Trophoblast cell (in vitro differentiated cells and primary cell): Measurements from ENCODE around the gene SYNGR3.
"Not testable (repeated sequence)": the region's sequence is repeated elsewhere in the genome, so short reads cannot be mapped to it uniquely, and the experiment has no call there.

ENCODE experiments used
- DNase-seq, 2 donors: peaks; one replicate each; pipeline ENCODE4 v3.0.0-alpha.2; 2016
- H2AFZ ChIP-seq: 2 replicates; pipeline ENCODE4 v1.6.1; 2013; ENCODE audit warnings: low read length, moderate library complexity, mild to moderate bottlenecking; ENCODE audit not compliant: insufficient read depth, poor library complexity
- H2AK5ac ChIP-seq: 2 replicates; pipeline ENCODE4 v1.6.1; 2013; ENCODE audit warnings: mild to moderate bottlenecking, low read length
- H2BK120ac ChIP-seq: 2 replicates; pipeline ENCODE4 v1.6.1; 2013; ENCODE audit warnings: low read length, mild to moderate bottlenecking, moderate library complexity; ENCODE audit not compliant: insufficient read depth, poor library complexity
- H2BK12ac ChIP-seq: 2 replicates; pipeline ENCODE4 v1.6.1; 2013; ENCODE audit warnings: mild to moderate bottlenecking, low read length, moderate library complexity
- H2BK5ac ChIP-seq: 2 replicates; pipeline ENCODE4 v1.6.1; 2013; ENCODE audit warnings: low read length, low read depth, moderate library complexity, mild to moderate bottlenecking; ENCODE audit not compliant: poor library complexity
- H3K14ac ChIP-seq: 2 replicates; pipeline ENCODE4 v1.6.1; 2013; ENCODE audit warnings: mild to moderate bottlenecking, low read length
- H3K18ac ChIP-seq: 2 replicates; pipeline ENCODE4 v1.6.1; 2013; ENCODE audit warnings: mild to moderate bottlenecking, low read length
- H3K23ac ChIP-seq: 2 replicates; pipeline ENCODE4 v1.6.1; 2013; ENCODE audit warnings: low read length
- H3K27ac ChIP-seq: 2 replicates; pipeline ENCODE4 v1.5.1; 2013; ENCODE audit warnings: low read depth, mild to moderate bottlenecking, inconsistent platforms, low read length, moderate library complexity
- H3K27me3 ChIP-seq: 2 replicates; pipeline ENCODE4 v1.6.1; 2013; ENCODE audit warnings: inconsistent platforms, mild to moderate bottlenecking, low read length, moderate library complexity; ENCODE audit not compliant: insufficient read depth
- H3K36me3 ChIP-seq, 2 experiments: 1 replicate in 1 of 2; 2 replicates in 1 of 2; pipeline ENCODE4 v1.6.1; 2013; ENCODE audit warnings: low read length in 2 of 2, mild to moderate bottlenecking in 2 of 2, moderate library complexity in 1 of 2; ENCODE audit not compliant: insufficient read depth in 2 of 2, control insufficient read depth in 1 of 2
- H3K4ac ChIP-seq: 2 replicates; pipeline ENCODE4 v1.6.1; 2013; ENCODE audit warnings: low read depth, mild to moderate bottlenecking, low read length, moderate library complexity
- H3K4me1 ChIP-seq, 2 experiments: 1 replicate in 1 of 2; 2 replicates in 1 of 2; pipeline ENCODE4 v1.6.1; 2013; ENCODE audit warnings: low read length in 2 of 2, mild to moderate bottlenecking in 2 of 2, moderate library complexity in 1 of 2; ENCODE audit not compliant: insufficient read depth in 2 of 2, control insufficient read depth in 1 of 2
- H3K4me2 ChIP-seq: 2 replicates; pipeline ENCODE4 v1.6.1; 2013; ENCODE audit warnings: inconsistent platforms, mild to moderate bottlenecking, low read length, moderate library complexity
- H3K4me3 ChIP-seq: 2 replicates; pipeline ENCODE4 v1.5.1; 2013; ENCODE audit warnings: mild to moderate bottlenecking, low read depth, low read length, inconsistent platforms
- H3K79me1 ChIP-seq: one replicate; pipeline ENCODE4 v1.6.1; 2013; ENCODE audit warnings: low read length
- H3K79me2 ChIP-seq: 2 replicates; pipeline ENCODE4 v1.6.1; 2013; ENCODE audit warnings: low read length, mild to moderate bottlenecking; ENCODE audit not compliant: control insufficient read depth, insufficient read depth, poor library complexity
- H3K9ac ChIP-seq: 2 replicates; pipeline ENCODE4 v1.6.1; 2013; ENCODE audit warnings: mild to moderate bottlenecking, low read length
- H3K9me3 ChIP-seq: 2 replicates; pipeline ENCODE4 v1.6.1; 2013; ENCODE audit warnings: low read depth, mild to moderate bottlenecking, control low read depth, inconsistent platforms, low read length; ENCODE audit not compliant: insufficient read depth
- H4K12ac ChIP-seq: 2 replicates; pipeline ENCODE4 v1.6.1; 2013; ENCODE audit warnings: low read depth, mild to moderate bottlenecking, low read length, moderate library complexity
- H4K8ac ChIP-seq: 2 replicates; pipeline ENCODE4 v1.6.1; 2013; ENCODE audit warnings: low read depth, mild to moderate bottlenecking, low read length, moderate library complexity
- H4K91ac ChIP-seq: one replicate; pipeline ENCODE4 v1.6.1; 2013; ENCODE audit warnings: low read depth, mild to moderate bottlenecking, low read length, moderate library complexity
- WGBS: extraction: QIAGEN DNeasy Blood & Tissue Kit; methylation state at CpG from one replicate; pipeline ENCODE4 v1.1.7; 2013; ENCODE audit warnings: missing lambda C conversion rate; ENCODE audit not compliant: insufficient read length, insufficient coverage; ENCODE audit errors: extremely low coverage; 5-methylcytosine and 5-hydroxymethylcytosine counted together

Gene SYNGR3

GRCh38 chr16:1961651-1962067, 28.1 kb upstream of the SYNGR3 start:
- H3K4me1 ChIP-seq, result peaks cover 6 to 15% of the 10 kb centered on the region in 2 experiments
- no peak overlapping the region for H3K18ac ChIP-seq
- H3K79me1 ChIP-seq, result peaks cover 16% of the 10 kb centered on the region
- DNase-seq, result no peak
- H3K14ac ChIP-seq, result no peak overlapping the region
- H3K27ac ChIP-seq, result no peak overlapping the region
- no peak overlapping the region for H2BK5ac ChIP-seq
- H2AFZ ChIP-seq, result no peak overlapping the region
- no peak overlapping the region for H4K91ac ChIP-seq
- no peak overlapping the region for H3K9ac ChIP-seq
- no peaks in the 10 kb centered on the region for H3K9me3 ChIP-seq
- H4K8ac ChIP-seq, result no peak overlapping the region
- no peak overlapping the region for H3K4ac ChIP-seq
- H3K23ac ChIP-seq, result no peak overlapping the region
- no peak overlapping the region for H2BK12ac ChIP-seq
- H3K79me2 ChIP-seq, result peaks cover 25% of the 10 kb centered on the region
- no peak overlapping the region for H2BK120ac ChIP-seq
- no peaks in the 10 kb centered on the region for H3K27me3 ChIP-seq
- H3K4me3 ChIP-seq, result no peak overlapping the region
- no CpG with 5 or more reads among the region's 6 CpGs for WGBS
- no peak overlapping the region for H4K12ac ChIP-seq
- H3K36me3 ChIP-seq, result peaks cover 23 to 28% of the 10 kb centered on the region in 2 experiments
- H2AK5ac ChIP-seq, result no peak overlapping the region
- no peak overlapping the region for H3K4me2 ChIP-seq

- H2BK5ac ChIP-seq, H3K14ac ChIP-seq, H2AFZ ChIP-seq, H2AK5ac ChIP-seq, H3K23ac ChIP-seq, H4K8ac ChIP-seq, DNase-seq, H3K27ac ChIP-seq, H2BK120ac ChIP-seq, H4K91ac ChIP-seq, H3K18ac ChIP-seq, H3K9me3 ChIP-seq, H4K12ac ChIP-seq, H2BK12ac ChIP-seq, H3K27me3 ChIP-seq, H3K4ac ChIP-seq: not testable (repeated sequence)
- Histone ChIP-seq H3K4me2 (peak overlapping the region; percentile 57), H3K79me2 (peaks cover 25% of the 10 kb centered on the region), H3K79me1 (peaks cover 16% of the 10 kb centered on the region), H3K36me3 (peaks cover 23 to 28% of the 10 kb centered on the region in 2 experiments), H3K9ac (peak overlapping the region; percentile 79), H3K4me3 (peak overlapping the region; percentile 25), H3K4me1 (peaks cover 6 to 15% of the 10 kb centered on the region in 2 experiments)
- WGBS, result no CpG with 5 or more reads among the region's 37 CpGs
Observed at GRCh38 chr16:1962161-1963153, 27.3 kb upstream of the SYNGR3 start.

- H3K9ac ChIP-seq, result peak overlapping the region; percentile 62
- peak overlapping the region; percentile 69 for H4K91ac ChIP-seq
- no peak overlapping the region for H3K23ac ChIP-seq
- H3K4me3 ChIP-seq, result peak overlapping the region; percentile 93
- no peaks in the 10 kb centered on the region for H3K27me3 ChIP-seq
- H3K4ac ChIP-seq, result peak overlapping the region; percentile 87
- H3K79me2 ChIP-seq, result peaks cover 25% of the 10 kb centered on the region
- no CpG with 5 or more reads among the region's 44 CpGs for WGBS
- no peak overlapping the region for H3K18ac ChIP-seq
- no peak overlapping the region for H2AFZ ChIP-seq
- no peak overlapping the region for H2BK5ac ChIP-seq
- peaks cover 23 to 28% of the 10 kb centered on the region in 2 experiments for H3K36me3 ChIP-seq
- peak overlapping the region; percentile 47 for H3K14ac ChIP-seq
- H2BK12ac ChIP-seq, result no peak overlapping the region
- no peaks in the 10 kb centered on the region for H3K9me3 ChIP-seq
- peak; percentile 22 to 65 for DNase-seq
- no peak overlapping the region for H4K12ac ChIP-seq
- peak overlapping the region; percentile 80 for H3K27ac ChIP-seq
- peaks cover 14% of the 10 kb centered on the region for H3K79me1 ChIP-seq
- peak overlapping the region; percentile 94 for H3K4me2 ChIP-seq
- H2BK120ac ChIP-seq, result no peak overlapping the region
- peaks cover 6 to 15% of the 10 kb centered on the region in 2 experiments for H3K4me1 ChIP-seq
- H4K8ac ChIP-seq, result no peak overlapping the region
- H2AK5ac ChIP-seq, result no peak overlapping the region
Observed at GRCh38 chr16:1963806-1964505, 25.8 kb upstream of the SYNGR3 start.
